ENCODE results near the gene OR4P4.

DNA sequence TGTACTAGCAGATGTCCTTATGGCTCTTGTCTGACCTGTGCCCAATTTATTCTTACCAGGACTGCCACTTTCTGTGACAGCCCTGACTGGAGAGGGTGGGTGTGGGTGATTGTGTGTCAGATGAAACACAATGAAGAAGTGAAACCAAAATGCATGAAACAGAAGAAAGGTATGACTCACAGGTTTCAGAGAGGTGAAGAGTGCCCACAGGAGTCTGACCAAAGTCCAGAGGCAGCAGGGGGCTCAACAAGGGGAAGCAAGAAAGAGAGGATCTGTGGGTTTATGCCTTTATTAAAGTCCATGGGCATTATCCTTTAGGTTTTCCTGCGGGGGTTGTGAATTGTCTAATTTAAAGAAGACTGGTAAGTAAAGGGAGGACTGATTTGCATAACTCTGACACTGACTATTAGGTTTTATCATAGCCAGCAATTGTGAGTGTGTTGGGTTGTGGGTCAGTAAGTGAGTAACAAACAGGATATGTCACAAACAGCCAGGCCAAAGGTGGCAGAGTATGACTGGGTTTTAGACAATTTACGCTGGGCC, 23.2 kb downstream of the OR4P4 start:
- no peak for TF ChIP-seq POLR2A (IDR thresholded peaks at IDR 0.05)
- TF ChIP-seq, protein P1, sequence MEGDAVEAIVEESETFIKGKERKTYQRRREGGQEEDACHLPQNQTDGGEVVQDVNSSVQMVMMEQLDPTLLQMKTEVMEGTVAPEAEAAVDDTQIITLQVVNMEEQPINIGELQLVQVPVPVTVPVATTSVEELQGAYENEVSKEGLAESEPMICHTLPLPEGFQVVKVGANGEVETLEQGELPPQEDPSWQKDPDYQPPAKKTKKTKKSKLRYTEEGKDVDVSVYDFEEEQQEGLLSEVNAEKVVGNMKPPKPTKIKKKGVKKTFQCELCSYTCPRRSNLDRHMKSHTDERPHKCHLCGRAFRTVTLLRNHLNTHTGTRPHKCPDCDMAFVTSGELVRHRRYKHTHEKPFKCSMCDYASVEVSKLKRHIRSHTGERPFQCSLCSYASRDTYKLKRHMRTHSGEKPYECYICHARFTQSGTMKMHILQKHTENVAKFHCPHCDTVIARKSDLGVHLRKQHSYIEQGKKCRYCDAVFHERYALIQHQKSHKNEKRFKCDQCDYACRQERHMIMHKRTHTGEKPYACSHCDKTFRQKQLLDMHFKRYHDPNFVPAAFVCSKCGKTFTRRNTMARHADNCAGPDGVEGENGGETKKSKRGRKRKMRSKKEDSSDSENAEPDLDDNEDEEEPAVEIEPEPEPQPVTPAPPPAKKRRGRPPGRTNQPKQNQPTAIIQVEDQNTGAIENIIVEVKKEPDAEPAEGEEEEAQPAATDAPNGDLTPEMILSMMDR (IDR thresholded peaks at IDR 0.05): no peak
